ENCODE measurements around the gene NDUFV1. TPM values are rescaled to one million over a fixed set of nuclear protein-coding genes. Genes with fewer than 3 reads are reported as not detected.
A peak's percentile ranks its signal among the peaks of the same experiment; 100 is the strongest.

Gene NDUFV1
- total and polyA plus RNA-seq, 12 donors = 295 to 712 (median 613) TPM

GRCh38 chr11:67646535-67647336 is 40.0 kb downstream of the NDUFV1 start:
- 82 to 87% methylated on average over 24 of the region's 24 CpGs for WGBS, 2 donors
- DNase-seq = no peak
- intact Hi-C loops (cut with DNase I) = loop anchor here in 1 of 10 donors (10.0 kb wide), 1 partner anchor 148 kb away; no protein-coding TSS in a partner anchor
- H3K27ac ChIP-seq = no peak overlapping the region
- peaks cover 0 to 36% (median 20%) of the 10 kb centered on the region in 7 donors for H3K27me3 ChIP-seq
- no peaks in the 10 kb centered on the region for H3K36me3 ChIP-seq
- no peak overlapping the region for H3K4me3 ChIP-seq
- TF ChIP-seq CTCF (IDR thresholded peaks at IDR 0.05) = no peak
- H3K9me3 ChIP-seq = peaks cover 0 to 7% (median 0%) of the 10 kb centered on the region in 11 donors
- H3K4me1 ChIP-seq = peaks cover 0 to 36% (median 0%) of the 10 kb centered on the region in 9 donors
- no peak for ATAC-seq

DNA sequence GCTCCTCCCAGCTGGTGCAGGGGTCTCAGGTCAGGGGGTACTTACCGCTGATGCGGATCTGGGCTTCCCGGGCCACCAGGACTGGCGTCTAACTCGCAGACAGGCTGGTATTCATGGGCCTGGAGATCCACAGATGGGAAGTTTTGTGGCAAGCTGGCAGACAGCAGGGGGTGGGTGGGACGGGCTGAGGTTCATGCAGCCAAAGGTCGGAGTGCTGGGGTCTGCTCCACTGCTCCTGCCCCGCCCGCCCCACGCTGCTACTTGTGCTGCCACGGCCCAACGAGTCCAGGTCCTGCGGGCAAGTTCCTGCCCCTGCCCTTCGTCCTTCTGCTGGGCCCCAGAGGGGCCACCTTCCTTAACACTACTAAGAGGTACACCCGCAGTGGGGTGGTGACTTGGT is 40.7 kb downstream of the NDUFV1 start:
- intact Hi-C loops (cut with DNase I) = loop anchor here in 1 of 10 donors (10.0 kb wide), 1 partner anchor 147 kb away; no protein-coding TSS in a partner anchor
- Histone ChIP-seq H3K36me3 (no peaks in the 10 kb centered on the region), H3K4me3 (no peak overlapping the region), H3K4me1 (peaks cover 0 to 36% (median 0%) of the 10 kb centered on the region in 9 donors), H3K9me3 (peaks cover 0 to 7% (median 0%) of the 10 kb centered on the region in 11 donors), H3K27me3 (peaks cover 0 to 36% (median 20%) of the 10 kb centered on the region in 7 donors), H3K27ac (no peak overlapping the region)
- no peak for TF ChIP-seq CTCF (IDR thresholded peaks at IDR 0.05)
- WGBS, 2 donors = 78 to 91% methylated on average over 15 of the region's 15 CpGs
- DNase-seq (no peak), ATAC-seq (no peak)

- DNase-seq = no peak
Measured at GRCh38 chr11:67648140-67648795, 41.5 kb downstream of the NDUFV1 start.

More at GRCh38 chr11:67648140-67648795, 41.5 kb downstream of the NDUFV1 start:
- Histone ChIP-seq H3K27ac (no peak overlapping the region), H3K4me3 (no peak overlapping the region), H3K27me3 (peaks cover 0 to 36% (median 20%) of the 10 kb centered on the region in 7 donors), H3K9me3 (peaks cover 0 to 7% (median 0%) of the 10 kb centered on the region in 11 donors), H3K36me3 (no peaks in the 10 kb centered on the region), H3K4me1 (peaks cover 0 to 36% (median 0%) of the 10 kb centered on the region in 9 donors)
- intact Hi-C loops (cut with DNase I) = loop anchor here in 1 of 10 donors (10.0 kb wide), 1 partner anchor 147 kb away; no protein-coding TSS in a partner anchor
- WGBS, 2 donors = 68 to 70% methylated on average over 12 of the region's 12 CpGs
- peak in 1 of 9 donors; percentile 26 for TF ChIP-seq CTCF (IDR thresholded peaks at IDR 0.05)
- no peak for ATAC-seq
